Measurements from ENCODE around the gene INCENP.
A peak's percentile ranks its signal among the peaks of the same experiment; 100 is the strongest.

Gene INCENP

GRCh38 chr11:62122076-62122475, 1.7 kb upstream of the INCENP start:
- in situ Hi-C loops (cut with MboI; ENCODE audit: low pct_unique_long_range_greater_than_20kb, low sequenced_read_pairs, unreplicated experiment), result no loop called here
- no peak for DNase-seq (ENCODE audit: low spot score)
- TF ChIP-seq CTCF (IDR thresholded peaks at IDR 0.05; ENCODE audit: extremely low read depth, insufficient read depth, missing control alignments), result no peak

GRCh38 chr11:62124186-62125113, 639 bp downstream of the INCENP start:
- DNase-seq (ENCODE audit: low spot score), result peak; percentile 69
- no peak for TF ChIP-seq CTCF (IDR thresholded peaks at IDR 0.05; ENCODE audit: extremely low read depth, insufficient read depth, missing control alignments)
- in situ Hi-C loops (cut with MboI; ENCODE audit: low pct_unique_long_range_greater_than_20kb, low sequenced_read_pairs, unreplicated experiment), result no loop called here

GRCh38 chr11:62125316-62125715, 1.5 kb downstream of the INCENP start:
- in situ Hi-C loops (cut with MboI; ENCODE audit: low pct_unique_long_range_greater_than_20kb, low sequenced_read_pairs, unreplicated experiment), result no loop called here
- TF ChIP-seq CTCF (IDR thresholded peaks at IDR 0.05; ENCODE audit: extremely low read depth, insufficient read depth, missing control alignments), result no peak
- no peak for DNase-seq (ENCODE audit: low spot score)

GRCh38 chr11:62125881-62126280, 2.1 kb downstream of the INCENP start:
- TF ChIP-seq CTCF (IDR thresholded peaks at IDR 0.05; ENCODE audit: extremely low read depth, insufficient read depth, missing control alignments), result no peak
- in situ Hi-C loops (cut with MboI; ENCODE audit: low pct_unique_long_range_greater_than_20kb, low sequenced_read_pairs, unreplicated experiment), result no loop called here
- no peak for DNase-seq (ENCODE audit: low spot score)

GRCh38 chr11:62127426-62127825, 3.6 kb downstream of the INCENP start:
- no peak for TF ChIP-seq CTCF (IDR thresholded peaks at IDR 0.05; ENCODE audit: extremely low read depth, insufficient read depth, missing control alignments)
- DNase-seq (ENCODE audit: low spot score), result no peak
- in situ Hi-C loops (cut with MboI; ENCODE audit: low pct_unique_long_range_greater_than_20kb, low sequenced_read_pairs, unreplicated experiment), result no loop called here

GRCh38 chr11:62127941-62128770, 4.3 kb downstream of the INCENP start:
- in situ Hi-C loops (cut with MboI; ENCODE audit: low pct_unique_long_range_greater_than_20kb, low sequenced_read_pairs, unreplicated experiment), result no loop called here
- no peak for DNase-seq (ENCODE audit: low spot score)
- TF ChIP-seq CTCF (IDR thresholded peaks at IDR 0.05; ENCODE audit: extremely low read depth, insufficient read depth, missing control alignments), result no peak

Measured in GM13977 (cell line).